GM12892 (cell line): Measurements from ENCODE around the gene SLC25A41.
"Not testable (repeated sequence)": the region's sequence is repeated elsewhere in the genome, so short reads cannot be mapped to it uniquely, and the experiment has no call there.

Experiments
- POLR2A ChIP-seq: IDR thresholded peaks from 2 replicates; pipeline ENCODE4 v1.6.1; 2011; ENCODE audit warnings: low read depth, low read length, control low read depth
- POLR2AphosphoS5 ChIP-seq: IDR thresholded peaks from 2 replicates; pipeline ENCODE4 v1.6.1; 2011; ENCODE audit warnings: low read depth, low read length, control low read depth

- TF ChIP-seq POLR2AphosphoS5, POLR2A: not testable (repeated sequence)
These were observed 4.7 kb downstream of the SLC25A41 start for GRCh38 chr19:6428692-6429418.
